Stimulated activated CD8-positive, alpha-beta memory T cell treated with anti-CD3 and anti-CD28 coated beads, Interleukin-7, amount 100 ng/mL, for 4 hours (primary cell): ENCODE results near the gene PIMREG.

Source experiments
- DNase-seq, 2 donors: peaks; one replicate each; pipeline ENCODE4 v3.0.0-alpha.2; 2020; ENCODE audit warnings: low read depth in 2 of 2

Gene PIMREG

GRCh38 chr17:6437956-6438355 is 6.3 kb upstream of the PIMREG start:
- no peak for DNase-seq

GRCh38 chr17:6439951-6440350 is 4.3 kb upstream of the PIMREG start:
- no peak for DNase-seq

- no peak for DNase-seq
These were observed 1.5 kb upstream of the PIMREG start for GRCh38 chr17:6442775-6443174.

- no peak for DNase-seq
These were observed 498 bp downstream of the PIMREG start for GRCh38 chr17:6444571-6445335.

GRCh38 chr17:6446516-6447100 is 2.4 kb downstream of the PIMREG start:
- no peak for DNase-seq

GRCh38 chr17:6448473-6448872 is 4.2 kb downstream of the PIMREG start:
- no peak for DNase-seq

- DNase-seq = no peak
These were observed 5.1 kb downstream of the PIMREG start for GRCh38 chr17:6449307-6449706.

GRCh38 chr17:6450926-6451832 is 6.9 kb downstream of the PIMREG start:
- no peak for DNase-seq

GRCh38 chr17:6452471-6453266 is 8.4 kb downstream of the PIMREG start:
- no peak for DNase-seq

GRCh38 chr17:6453279-6454024 is 9.2 kb downstream of the PIMREG start:
- no peak for DNase-seq

GRCh38 chr17:6454495-6455320 is 10.5 kb downstream of the PIMREG start:
- DNase-seq = no peak

GRCh38 chr17:6455321-6455705 is 11.1 kb downstream of the PIMREG start:
- DNase-seq = no peak

- no peak for DNase-seq
These were observed 12.1 kb downstream of the PIMREG start for GRCh38 chr17:6456321-6456720.

- no peak for DNase-seq
These were observed 12.8 kb downstream of the PIMREG start for GRCh38 chr17:6456914-6457687.

- no peak for DNase-seq
These were observed 13.6 kb downstream of the PIMREG start for GRCh38 chr17:6457688-6458459.

- DNase-seq = no peak
These were observed 14.2 kb downstream of the PIMREG start for GRCh38 chr17:6458460-6458950.

GRCh38 chr17:6460531-6461161 is 16.4 kb downstream of the PIMREG start:
- no peak for DNase-seq

GRCh38 chr17:6461246-6461645 is 17.0 kb downstream of the PIMREG start:
- DNase-seq = no peak
